Mesothelial cell of epicardium (in vitro differentiated cells): ENCODE results near the gene MYO5B. TPM values are rescaled to one million over a fixed set of nuclear protein-coding genes. Genes with fewer than 3 reads are reported as not detected.
A peak's percentile ranks its signal among the peaks of the same experiment; 100 is the strongest.

Source experiments
- DNase-seq, 2 experiments: peaks; one replicate each; pipeline ENCODE4 v3.0.0; 2021; ENCODE audit warnings: low spot score in 2 of 2; ENCODE audit not compliant: unreplicated experiment in 2 of 2
- H3K27ac Mint-ChIP-seq: 2 replicates; pipeline ENCODE4 v1.8.0; 2021; ENCODE audit warnings: mixed read lengths
- H3K27me3 Mint-ChIP-seq: 2 replicates; pipeline ENCODE4 v1.8.0; 2021; ENCODE audit warnings: low read depth, mixed read lengths
- H3K36me3 Mint-ChIP-seq: 2 replicates; pipeline ENCODE4 v1.8.0; 2021; ENCODE audit warnings: mixed read lengths
- H3K4me1 Mint-ChIP-seq: 2 replicates; pipeline ENCODE4 v1.8.0; 2021; ENCODE audit warnings: mixed read lengths
- H3K4me3 Mint-ChIP-seq: 2 replicates; pipeline ENCODE4 v1.8.0; 2021; ENCODE audit warnings: mild to moderate bottlenecking, moderate library complexity, mixed read lengths
- H3K9me3 Mint-ChIP-seq: 2 replicates; pipeline ENCODE4 v1.8.0; 2021; ENCODE audit warnings: mixed read lengths
- CTCF ChIP-seq: fragments of 200-600 bp; sonication (generic); IDR thresholded peaks from one replicate; pipeline ENCODE4 v1.5.0; 2021; ENCODE audit warnings: antibody characterized with exemption; ENCODE audit not compliant: unreplicated experiment
- total RNA-seq: library from RNA; stranded (reverse); gene quantifications from 3 replicates; pipeline ENCODE4 v1.2.1, GENCODE V29; 2021

The MYO5B gene
- total RNA-seq, 1 donor from 2014 or later, result 15.1 TPM

DNA sequence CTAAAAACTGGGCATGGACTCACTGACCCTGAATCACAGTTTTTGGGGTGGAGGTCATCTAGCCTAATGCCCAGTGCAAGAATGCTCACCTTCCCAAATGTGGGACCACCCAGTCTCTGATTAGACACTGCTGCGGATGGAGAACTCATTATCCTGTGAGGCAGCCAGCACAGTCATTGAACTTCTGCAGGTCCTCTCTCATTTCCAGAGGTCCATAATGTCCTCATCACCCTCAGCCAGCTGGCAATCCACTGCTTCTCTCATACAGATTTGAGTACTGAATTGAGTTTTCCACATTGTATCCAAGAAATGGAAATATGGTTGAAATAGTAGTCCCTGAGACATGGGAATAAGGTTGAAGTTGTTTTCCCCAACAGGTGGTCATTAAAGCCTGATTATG is 5.0 kb upstream of the MYO5B start:
- Mint-ChIP-seq H3K4me3 (no peak overlapping the region), H3K36me3 (no peaks in the 10 kb centered on the region), H3K27me3 (peaks cover 43% of the 10 kb centered on the region), H3K27ac (no peak overlapping the region), H3K4me1 (peaks cover 21% of the 10 kb centered on the region), H3K9me3 (peaks cover 11% of the 10 kb centered on the region)
- DNase-seq, result no peak
- TF ChIP-seq CTCF, result no peak

DNA sequence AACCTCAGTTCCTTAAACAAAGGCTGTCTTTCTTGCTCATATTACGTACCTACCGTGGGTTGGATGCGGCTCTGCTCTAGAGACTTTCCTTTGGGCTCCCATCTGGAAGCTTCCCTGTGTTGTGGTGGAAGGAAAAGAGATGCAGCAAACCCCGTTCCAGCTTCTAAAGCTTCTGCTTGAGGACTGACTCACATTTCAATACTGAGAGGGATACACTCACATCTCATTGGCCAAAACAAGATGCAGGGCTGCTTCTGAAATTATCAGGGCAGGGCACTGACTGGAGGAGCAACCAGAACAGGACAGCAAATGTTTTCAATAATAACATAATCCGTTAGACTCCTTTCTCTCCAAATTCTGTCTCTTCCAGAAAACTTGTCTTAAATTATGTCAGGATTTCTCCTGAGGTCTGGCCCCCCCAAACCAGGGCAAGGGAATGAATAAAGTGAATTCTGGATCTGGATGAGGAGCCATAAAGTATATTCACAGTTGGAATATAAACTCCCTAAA is 4.5 kb upstream of the MYO5B start:
- no peak overlapping the region for H3K4me3 Mint-ChIP-seq
- no peaks in the 10 kb centered on the region for H3K36me3 Mint-ChIP-seq
- DNase-seq, result no peak
- H3K27ac Mint-ChIP-seq, result no peak overlapping the region
- TF ChIP-seq CTCF, result no peak
- H3K9me3 Mint-ChIP-seq, result peaks cover 11% of the 10 kb centered on the region
- H3K27me3 Mint-ChIP-seq, result peaks cover 42% of the 10 kb centered on the region
- peaks cover 20% of the 10 kb centered on the region for H3K4me1 Mint-ChIP-seq

- DNase-seq, result no peak
- no peak for TF ChIP-seq CTCF
- Mint-ChIP-seq H3K9me3 (peaks cover 9% of the 10 kb centered on the region), H3K4me1 (peaks cover 15% of the 10 kb centered on the region), H3K36me3 (no peaks in the 10 kb centered on the region), H3K27ac (no peak overlapping the region), H3K27me3 (peaks cover 64% of the 10 kb centered on the region), H3K4me3 (peak overlapping the region; percentile 48)
These were observed 1.3 kb upstream of the MYO5B start for GRCh38 chr18:50196261-50196660.

DNA sequence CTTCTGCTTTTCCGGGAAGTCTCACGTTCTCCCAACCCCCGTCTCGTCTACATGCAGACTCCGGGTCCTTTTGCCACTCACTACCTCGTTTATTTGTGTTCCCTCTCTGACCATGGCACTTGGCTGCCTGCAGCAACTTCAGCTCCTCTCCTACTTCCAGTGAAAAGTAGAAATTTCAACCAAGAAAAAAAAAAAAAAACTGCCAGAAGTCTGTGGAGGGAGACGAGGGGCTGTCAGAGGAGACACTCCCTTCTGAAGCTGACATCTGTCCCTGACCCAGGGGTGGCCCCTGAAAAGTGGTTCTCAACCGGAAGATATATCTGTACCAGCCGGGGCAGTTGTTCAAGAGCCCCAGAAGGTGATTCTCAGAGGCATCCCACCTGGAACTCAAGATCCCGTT is 742 bp upstream of the MYO5B start:
- H3K36me3 Mint-ChIP-seq, result no peaks in the 10 kb centered on the region
- no peak for DNase-seq
- H3K27me3 Mint-ChIP-seq, result peaks cover 67% of the 10 kb centered on the region
- peaks cover 5% of the 10 kb centered on the region for H3K9me3 Mint-ChIP-seq
- peaks cover 15% of the 10 kb centered on the region for H3K4me1 Mint-ChIP-seq
- TF ChIP-seq CTCF, result no peak
- H3K27ac Mint-ChIP-seq, result no peak overlapping the region
- peak overlapping the region; percentile 66 for H3K4me3 Mint-ChIP-seq

- TF ChIP-seq CTCF, result no peak
- H3K4me1 Mint-ChIP-seq, result peaks cover 15% of the 10 kb centered on the region
- no peaks in the 10 kb centered on the region for H3K36me3 Mint-ChIP-seq
- peak in 1 of 2 experiments; percentile 53 for DNase-seq
- H3K27me3 Mint-ChIP-seq, result peaks cover 79% of the 10 kb centered on the region
- no peaks in the 10 kb centered on the region for H3K9me3 Mint-ChIP-seq
- peak overlapping the region; percentile 36 for H3K27ac Mint-ChIP-seq
- H3K4me3 Mint-ChIP-seq, result peak overlapping the region; percentile 70
These were observed 934 bp downstream of the MYO5B start for GRCh38 chr18:50193796-50194630.
